H9 (cell line): ENCODE measurements around the gene PLEKHA7. TPM values are rescaled to one million over a fixed set of nuclear protein-coding genes. Genes with fewer than 3 reads are reported as not detected.

ENCODE experiments used
- DNase-seq: peaks from one replicate; pipeline ENCODE4 v3.0.0-alpha.2; 2017
- H2AFZ ChIP-seq: one replicate; pipeline ENCODE4 v1.6.1; 2013; ENCODE audit warnings: mild to moderate bottlenecking, low read length, control low read depth, moderate library complexity
- H2AK5ac ChIP-seq: 2 replicates; pipeline ENCODE4 v1.6.1; 2013; ENCODE audit warnings: low read length, control low read depth, mixed read lengths; ENCODE audit not compliant: insufficient read length
- H2BK120ac ChIP-seq: one replicate; pipeline ENCODE4 v1.6.1; 2013; ENCODE audit warnings: low read depth, mild to moderate bottlenecking, low read length, control low read depth, inconsistent platforms; ENCODE audit not compliant: poor library complexity, severe bottlenecking
- H2BK12ac ChIP-seq: 2 replicates; pipeline ENCODE4 v1.6.1; 2013; ENCODE audit warnings: low read length, control low read depth, mixed read lengths, low read depth; ENCODE audit not compliant: insufficient read length
- H2BK15ac ChIP-seq: 2 replicates; pipeline ENCODE4 v1.6.1; 2013; ENCODE audit warnings: low read depth, low read length, control low read depth
- H2BK20ac ChIP-seq: one replicate; pipeline ENCODE4 v1.6.1; 2013; ENCODE audit warnings: low read depth, mild to moderate bottlenecking, low read length, control low read depth, inconsistent platforms; ENCODE audit not compliant: poor library complexity, severe bottlenecking
- H2BK5ac ChIP-seq: 2 replicates; pipeline ENCODE4 v1.6.1; 2013; ENCODE audit warnings: low read length, control low read depth, mixed read lengths; ENCODE audit not compliant: insufficient read length
- H3K14ac ChIP-seq: 2 replicates; pipeline ENCODE4 v1.6.1; 2013; ENCODE audit warnings: low read length, control low read depth; ENCODE audit not compliant: insufficient read depth
- H3K18ac ChIP-seq: 2 replicates; pipeline ENCODE4 v1.6.1; 2013; ENCODE audit warnings: low read depth, mild to moderate bottlenecking, mixed read lengths, low read length, control low read depth; ENCODE audit not compliant: insufficient read length
- H3K23ac ChIP-seq: 2 replicates; pipeline ENCODE4 v1.6.1; 2013; ENCODE audit warnings: low read length, control low read depth, mixed read lengths, low read depth; ENCODE audit not compliant: insufficient read length
- H3K23me2 ChIP-seq: 2 replicates; pipeline ENCODE4 v1.6.1; 2013; ENCODE audit warnings: low read depth, mild to moderate bottlenecking, mixed read lengths, low read length, control low read depth; ENCODE audit not compliant: insufficient read length, poor library complexity, severe bottlenecking
- H3K27ac ChIP-seq: 2 replicates; pipeline ENCODE4 v1.5.1; 2013; ENCODE audit warnings: low read length, control low read depth, mixed read lengths, low read depth; ENCODE audit not compliant: insufficient read length
- H3K27me3 ChIP-seq: 2 replicates; pipeline ENCODE4 v1.6.1; 2013; ENCODE audit warnings: low read length, control low read depth, inconsistent platforms; ENCODE audit not compliant: insufficient read depth
- H3K4ac ChIP-seq: 2 replicates; pipeline ENCODE4 v1.6.1; 2013; ENCODE audit warnings: low read depth, mild to moderate bottlenecking, control low read depth, inconsistent platforms, low read length, moderate library complexity
- H3K4me1 ChIP-seq: 2 replicates; pipeline ENCODE4 v1.6.1; 2013; ENCODE audit warnings: low read length, control low read depth, inconsistent platforms; ENCODE audit not compliant: insufficient read depth
- H3K4me2 ChIP-seq: 2 replicates; pipeline ENCODE4 v1.6.1; 2013; ENCODE audit warnings: low read length, control low read depth, mixed read lengths; ENCODE audit not compliant: insufficient read length, insufficient read depth
- H3K56ac ChIP-seq: 2 replicates; pipeline ENCODE4 v1.6.1; 2013; ENCODE audit warnings: low read depth, mild to moderate bottlenecking, mixed read lengths, low read length, control low read depth; ENCODE audit not compliant: insufficient read length
- H3K79me1 ChIP-seq: 2 replicates; pipeline ENCODE4 v1.6.1; 2013; ENCODE audit warnings: low read depth, mild to moderate bottlenecking, moderate library complexity, low read length, control low read depth, inconsistent platforms; ENCODE audit not compliant: insufficient read depth, poor library complexity, severe bottlenecking
- H3K79me2 ChIP-seq: 2 replicates; pipeline ENCODE4 v1.6.1; 2013; ENCODE audit warnings: low read length, control low read depth, inconsistent platforms; ENCODE audit not compliant: insufficient read depth
- H3K9ac ChIP-seq: 2 replicates; pipeline ENCODE4 v1.6.1; 2013; ENCODE audit warnings: low read length, control low read depth, mixed read lengths; ENCODE audit not compliant: insufficient read length; ENCODE audit errors: extremely low read depth
- H3K9me3 ChIP-seq: one replicate; pipeline ENCODE4 v1.6.1; 2013; ENCODE audit warnings: low read depth, low read length, inconsistent platforms; ENCODE audit not compliant: control insufficient read depth
- H3T11ph ChIP-seq: one replicate; pipeline ENCODE4 v1.6.1; 2013; ENCODE audit warnings: mild to moderate bottlenecking, low read length, control low read depth, inconsistent platforms
- H4K20me1 ChIP-seq: one replicate; pipeline ENCODE4 v1.6.1; 2013; ENCODE audit not compliant: control insufficient read depth, insufficient read length, insufficient read depth
- H4K5ac ChIP-seq: 2 replicates; pipeline ENCODE4 v1.6.1; 2013; ENCODE audit warnings: low read depth, mild to moderate bottlenecking, mixed read lengths, low read length, control low read depth; ENCODE audit not compliant: insufficient read length
- H4K8ac ChIP-seq: replicated peaks from 2 replicates; pipeline ENCODE4 v1.6.1; 2013; ENCODE audit warnings: low read length, control low read depth, mixed read lengths, low read depth; ENCODE audit not compliant: insufficient read length
- H4K91ac ChIP-seq: 2 replicates; pipeline ENCODE4 v1.6.1; 2013; ENCODE audit warnings: low read depth, mild to moderate bottlenecking, moderate library complexity, mixed read lengths, low read length, control low read depth; ENCODE audit not compliant: insufficient read length
- H3K27ac Mint-ChIP-seq, 3 experiments: 2 replicates in 2 of 3; 3 replicates in 1 of 3; pipeline ENCODE4 v1.8.0; 2020 to 2021; ENCODE audit warnings: mixed read lengths in 3 of 3, mild to moderate bottlenecking in 1 of 3, moderate library complexity in 1 of 3
- H3K27me3 Mint-ChIP-seq: 2 replicates; pipeline ENCODE4 v1.8.0; 2021; ENCODE audit warnings: low read depth, mild to moderate bottlenecking, moderate library complexity, mixed read lengths
- H3K36me3 Mint-ChIP-seq, 3 experiments: 2 replicates in 2 of 3; 3 replicates in 1 of 3; pipeline ENCODE4 v1.8.0; 2020 to 2021; ENCODE audit warnings: low read depth in 3 of 3, mixed read lengths in 3 of 3; ENCODE audit not compliant: insufficient read depth in 1 of 3
- H3K4me1 Mint-ChIP-seq, 2 experiments: 2 replicates each; pipeline ENCODE4 v1.8.0; 2020; ENCODE audit warnings: mixed read lengths in 2 of 2
- H3K4me3 Mint-ChIP-seq, 2 experiments: 2 replicates in 1 of 2; 3 replicates in 1 of 2; pipeline ENCODE4 v1.8.0; 2020 to 2021; ENCODE audit warnings: mild to moderate bottlenecking in 2 of 2, mixed read lengths in 2 of 2, moderate library complexity in 1 of 2
- H3K9me3 Mint-ChIP-seq, 2 experiments: 2 replicates in 1 of 2; 3 replicates in 1 of 2; pipeline ENCODE4 v1.8.0; 2020; ENCODE audit warnings: mild to moderate bottlenecking in 2 of 2, mixed read lengths in 2 of 2, moderate library complexity in 1 of 2
- CTCF ChIP-seq: fragments of 200-600 bp; sonication (generic); conservative IDR thresholded peaks from 3 replicates; pipeline ENCODE4 v1.8.0; 2021; ENCODE audit warnings: antibody characterized with exemption, mild to moderate bottlenecking
- WGBS: extraction: QIAGEN DNeasy Blood & Tissue Kit; methylation state at CpG from one replicate; pipeline ENCODE4 v1.1.7; 2013; ENCODE audit warnings: missing lambda C conversion rate, low lambda C conversion rate, mixed read lengths; ENCODE audit not compliant: insufficient read length; ENCODE audit errors: extremely low coverage; 5-methylcytosine and 5-hydroxymethylcytosine counted together
- total RNA-seq: library from RNA; stranded (reverse); gene quantifications from 2 replicates; pipeline ENCODE4 v1.2.1, GENCODE V29; 2021

PLEKHA7 gene
- total RNA-seq, 1 experiment from 2014 or later, result 21.0 TPM

- H3K4me2 ChIP-seq, result no peak overlapping the region
Measured at GRCh38 chr11:16945671-16946469, 68.3 kb downstream of the PLEKHA7 start.

More at GRCh38 chr11:16945671-16946469, 68.3 kb downstream of the PLEKHA7 start:
- Histone ChIP-seq H2BK15ac (no peak overlapping the region), H3K9ac (no peak overlapping the region), H3K27ac (no peak overlapping the region), H3K56ac (no peak overlapping the region), H3K4ac (no peak overlapping the region), H2BK5ac (no peak overlapping the region), H2BK12ac (no peak overlapping the region), H3K79me2 (no peaks in the 10 kb centered on the region), H3K23ac (no peak overlapping the region), H3K23me2 (no peaks in the 10 kb centered on the region), H3K4me1 (peaks cover 2% of the 10 kb centered on the region; the same call in 1 of the 2 replicates), H2BK20ac (no peak overlapping the region), H2AK5ac (no peak overlapping the region), H3K18ac (no peak overlapping the region), H3K27me3 (no peaks in the 10 kb centered on the region), H3K14ac (no peak overlapping the region), H4K91ac (no peak overlapping the region), H4K8ac (no peak overlapping the region), H2BK120ac (no peak overlapping the region), H4K5ac (no peak overlapping the region), H3T11ph (no peak overlapping the region), H3K9me3 (no peaks in the 10 kb centered on the region), H2AFZ (no peak overlapping the region), H3K79me1 (no peaks in the 10 kb centered on the region), H4K20me1 (no peaks in the 10 kb centered on the region)
- H3K36me3 Mint-ChIP-seq, result no peaks in the 10 kb centered on the region
- H3K4me1 Mint-ChIP-seq, result peaks cover 32 to 35% of the 10 kb centered on the region in 2 experiments
- no peaks in the 10 kb centered on the region for H3K27me3 Mint-ChIP-seq
- DNase-seq, result peak; percentile 62
- TF ChIP-seq CTCF, result peak; percentile 67
- no peaks in the 10 kb centered on the region for H3K9me3 Mint-ChIP-seq
- H3K4me3 Mint-ChIP-seq, result no peak overlapping the region
- no CpG with 5 or more reads among the region's 9 CpGs for WGBS
- H3K27ac Mint-ChIP-seq, result peak overlapping the region in 2 of 3 experiments; percentile 11 to 53; a peak in 1 of 7 replicates
